K562 (cell line): ENCODE results near the gene BRPF1. TPM values are rescaled to one million over a fixed set of nuclear protein-coding genes. Genes with fewer than 3 reads are reported as not detected.

Experiments used
- BCOR ChIP-seq: fragments of 450-650 bp; IDR thresholded peaks from 2 replicates; pipeline ENCODE4 v1.6.1; 2016
- CHCHD3 ChIP-seq: fragments of 250-450 bp; sonication (Bioruptor Pico); IDR thresholded peaks from 2 replicates; pipeline ENCODE4 v2.1.2; 2022; ENCODE audit warnings: mild to moderate bottlenecking
- ETV1 ChIP-seq: fragments of 450-650 bp; conservative IDR thresholded peaks from 2 replicates; pipeline ENCODE4 v1.6.1; 2016; ENCODE audit warnings: missing genetic modification characterization, control low read depth, low read depth, missing compliant biosample characterization
- HLTF ChIP-seq: fragments of 450-650 bp; IDR thresholded peaks from 2 replicates; pipeline ENCODE4 v1.6.1; 2016
- ILK ChIP-seq: fragments of 450-650 bp; IDR thresholded peaks from 2 replicates; pipeline ENCODE4 v1.6.1; 2016; ENCODE audit warnings: missing genetic modification characterization, low read depth, mild to moderate bottlenecking, missing compliant biosample characterization, moderate library complexity, borderline replicate concordance
- MAFK ChIP-seq: IDR thresholded peaks from 2 replicates; pipeline ENCODE4 v1.6.1; 2011; ENCODE audit warnings: low read length, improper control_type of control experiment
- MLLT1 ChIP-seq, 2 experiments: fragments of 450-650 bp; IDR thresholded peaks; 2 replicates each; pipeline ENCODE4 v1.6.1; 2016
- SIN3B ChIP-seq: fragments of 450-650 bp; IDR thresholded peaks from 2 replicates; pipeline ENCODE4 v1.6.1; 2017; ENCODE audit warnings: low read depth, mild to moderate bottlenecking, moderate library complexity
- TGIF2 ChIP-seq: sonication (generic); formaldehyde crosslinking; IDR thresholded peaks from 2 replicates; pipeline ENCODE4 v1.8.1; 2022; ENCODE audit warnings: mild to moderate bottlenecking, missing genetic modification reagents, moderate library complexity
- ZNF133 ChIP-seq: fragments of 250-450 bp; sonication (Bioruptor Pico); IDR thresholded peaks from 2 replicates; pipeline ENCODE4 v1.4.0; 2020; ENCODE audit warnings: mild to moderate bottlenecking
- ZNF280B ChIP-seq: fragments of 250-450 bp; sonication (Bioruptor Pico); IDR thresholded peaks from 2 replicates; pipeline ENCODE4 v1.5.1; 2021; ENCODE audit warnings: mild to moderate bottlenecking
- ZNF445 ChIP-seq: fragments of 250-450 bp; sonication (Bioruptor Pico); IDR thresholded peaks from 2 replicates; pipeline ENCODE4 v1.4.0; 2020; ENCODE audit warnings: low read depth, mild to moderate bottlenecking, moderate library complexity
- polyA plus RNA-seq, 8 experiments: library from polyadenylated mRNA; depleted of rRNA in 4 of 8; stranded (reverse) in 5 of 8; unstranded in 3 of 8; fragments of >200 nt; fragmentation: Nextera tagmentation in 2 of 8; fragmentation: Illumina TruSeq in 1 of 8; extraction: Ambion mirVana in 2 of 8; extraction: Trizol in 1 of 8; gene quantifications; 2 replicates each; pipeline versions ENCODE4 v1.2.1 to v1.2.3, GENCODE V29; 2011 to 2014; ENCODE audit warnings: inconsistent platforms in 1 of 8, missing spikeins in 1 of 8
- total RNA-seq, 7 experiments: library from RNA; depleted of rRNA in 6 of 7; stranded (reverse); fragments of >200 nt in 6 of 7; fragmentation: Illumina TruSeq in 2 of 7; extraction: Trizol in 2 of 7; gene quantifications; 2 replicates each; pipeline versions ENCODE4 v1.2.1 to v1.2.3, GENCODE V29; 2011 to 2021; ENCODE audit warnings: low replicate concordance in 1 of 7
- TF ChIP-seq, protein P1 (sequence below): sonication (generic); formaldehyde crosslinking; IDR thresholded peaks from 2 replicates; pipeline ENCODE4 v1.4.0; 2020; ENCODE audit warnings: mild to moderate bottlenecking, missing genetic modification reagents
- TF ChIP-seq, protein P2 (sequence below): sonication (generic); formaldehyde crosslinking; IDR thresholded peaks from 2 replicates; pipeline ENCODE4 v1.8.1; 2023; ENCODE audit warnings: mild to moderate bottlenecking, missing genetic modification reagents
- TF ChIP-seq, protein P3 (sequence below): fragments of 450-650 bp; IDR thresholded peaks from one replicate; pipeline ENCODE4 v1.6.1; 2018; ENCODE audit warnings: mild to moderate bottlenecking, moderate library complexity; ENCODE audit not compliant: partially characterized antibody

BRPF1 gene
- total and polyA plus RNA-seq, 9 of the 15 experiments (the other 6 are each of a cell fraction or from before 2014, with no cell fraction given) = 1.1 to 40.2 (median 23.5) TPM

DNA sequence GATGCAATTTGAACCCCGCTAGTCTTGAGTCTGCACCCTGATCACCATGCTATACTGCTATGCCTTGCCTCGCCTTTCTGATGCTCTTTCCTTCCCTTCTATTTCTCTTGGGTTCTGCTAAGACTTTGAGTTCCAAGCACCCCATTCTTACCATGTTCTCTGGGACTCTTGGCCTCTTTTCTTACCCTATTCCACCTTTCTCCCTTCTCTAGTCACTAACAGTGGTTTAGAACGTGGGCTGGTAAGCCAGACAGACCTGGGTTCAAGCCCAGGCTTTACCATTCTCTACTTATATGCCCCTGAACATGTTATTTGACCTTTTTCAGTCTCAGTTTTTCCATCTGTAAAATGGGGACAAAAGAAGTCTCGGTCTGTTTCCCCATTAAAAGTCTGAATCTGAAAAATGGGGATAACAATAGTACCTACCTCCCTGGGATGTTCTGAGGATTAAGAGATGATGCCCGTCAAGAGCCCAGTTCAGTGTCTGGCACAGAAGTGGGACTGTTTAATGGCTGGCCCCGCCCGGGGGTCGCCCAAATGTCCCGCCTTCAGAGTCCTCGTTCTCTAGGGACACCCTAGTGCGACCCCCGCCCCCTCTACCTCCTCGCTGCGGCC lies 60.4 kb downstream of the BRPF1 start (continued):
- TF ChIP-seq ILK (no peak), MAFK (no peak; the same call in 1 of the 2 replicates), ETV1 (tag) (no peak), SIN3B (peak; percentile 56; the same call in 1 of the 2 replicates), TGIF2 (no peak), HLTF (no peak), ZNF133 (CRISPR knock-in tag) (no peak), BCOR (peak; percentile 97), MLLT1 (IDR thresholded peaks at IDR 0.05) (peak in 1 of 2 experiments; percentile 11; a peak in 1 of 4 replicates), CHCHD3 (0 out of 2 replicates have a peak, but pooled peaks have one; percentile 26), ZNF280B (CRISPR knock-in tag) (peak; percentile 62; the same call in 1 of the 2 replicates), ZNF445 (CRISPR knock-in tag) (no peak)
- TF ChIP-seq, protein P1, sequence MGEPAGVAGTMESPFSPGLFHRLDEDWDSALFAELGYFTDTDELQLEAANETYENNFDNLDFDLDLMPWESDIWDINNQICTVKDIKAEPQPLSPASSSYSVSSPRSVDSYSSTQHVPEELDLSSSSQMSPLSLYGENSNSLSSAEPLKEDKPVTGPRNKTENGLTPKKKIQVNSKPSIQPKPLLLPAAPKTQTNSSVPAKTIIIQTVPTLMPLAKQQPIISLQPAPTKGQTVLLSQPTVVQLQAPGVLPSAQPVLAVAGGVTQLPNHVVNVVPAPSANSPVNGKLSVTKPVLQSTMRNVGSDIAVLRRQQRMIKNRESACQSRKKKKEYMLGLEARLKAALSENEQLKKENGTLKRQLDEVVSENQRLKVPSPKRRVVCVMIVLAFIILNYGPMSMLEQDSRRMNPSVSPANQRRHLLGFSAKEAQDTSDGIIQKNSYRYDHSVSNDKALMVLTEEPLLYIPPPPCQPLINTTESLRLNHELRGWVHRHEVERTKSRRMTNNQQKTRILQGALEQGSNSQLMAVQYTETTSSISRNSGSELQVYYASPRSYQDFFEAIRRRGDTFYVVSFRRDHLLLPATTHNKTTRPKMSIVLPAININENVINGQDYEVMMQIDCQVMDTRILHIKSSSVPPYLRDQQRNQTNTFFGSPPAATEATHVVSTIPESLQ (CRISPR knock-in tag) = no peak
- TF ChIP-seq, protein P2, sequence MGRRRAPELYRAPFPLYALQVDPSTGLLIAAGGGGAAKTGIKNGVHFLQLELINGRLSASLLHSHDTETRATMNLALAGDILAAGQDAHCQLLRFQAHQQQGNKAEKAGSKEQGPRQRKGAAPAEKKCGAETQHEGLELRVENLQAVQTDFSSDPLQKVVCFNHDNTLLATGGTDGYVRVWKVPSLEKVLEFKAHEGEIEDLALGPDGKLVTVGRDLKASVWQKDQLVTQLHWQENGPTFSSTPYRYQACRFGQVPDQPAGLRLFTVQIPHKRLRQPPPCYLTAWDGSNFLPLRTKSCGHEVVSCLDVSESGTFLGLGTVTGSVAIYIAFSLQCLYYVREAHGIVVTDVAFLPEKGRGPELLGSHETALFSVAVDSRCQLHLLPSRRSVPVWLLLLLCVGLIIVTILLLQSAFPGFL (CRISPR knock-in tag) = no peak
- TF ChIP-seq, protein P3, sequence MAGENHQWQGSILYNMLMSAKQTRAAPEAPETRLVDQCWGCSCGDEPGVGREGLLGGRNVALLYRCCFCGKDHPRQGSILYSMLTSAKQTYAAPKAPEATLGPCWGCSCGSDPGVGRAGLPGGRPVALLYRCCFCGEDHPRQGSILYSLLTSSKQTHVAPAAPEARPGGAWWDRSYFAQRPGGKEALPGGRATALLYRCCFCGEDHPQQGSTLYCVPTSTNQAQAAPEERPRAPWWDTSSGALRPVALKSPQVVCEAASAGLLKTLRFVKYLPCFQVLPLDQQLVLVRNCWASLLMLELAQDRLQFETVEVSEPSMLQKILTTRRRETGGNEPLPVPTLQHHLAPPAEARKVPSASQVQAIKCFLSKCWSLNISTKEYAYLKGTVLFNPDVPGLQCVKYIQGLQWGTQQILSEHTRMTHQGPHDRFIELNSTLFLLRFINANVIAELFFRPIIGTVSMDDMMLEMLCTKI = no peak
